Keratinocyte (primary cell): ENCODE results near the gene SLC25A13.

Experiments used
- CTCF ChIP-seq, 3 experiments: IDR thresholded peaks in 1 of 3; conservative IDR thresholded peaks in 1 of 3; optimal IDR thresholded peaks in 1 of 3; 2 replicates in 2 of 3; 3 replicates in 1 of 3; pipeline versions ENCODE3 to v1.5.1; 2011; ENCODE audit warnings: low read length in 3 of 3, mild to moderate bottlenecking in 3 of 3, moderate library complexity in 2 of 3, control low read depth in 1 of 3, inconsistent platforms in 1 of 3; ENCODE audit not compliant: insufficient read depth in 2 of 3; ENCODE audit errors: extremely low read depth in 1 of 3
- EZH2 ChIP-seq: IDR thresholded peaks from one replicate; pipeline ENCODE4 v1.6.1; 2012; ENCODE audit warnings: inconsistent platforms, mild to moderate bottlenecking, low read length, moderate library complexity

DNA sequence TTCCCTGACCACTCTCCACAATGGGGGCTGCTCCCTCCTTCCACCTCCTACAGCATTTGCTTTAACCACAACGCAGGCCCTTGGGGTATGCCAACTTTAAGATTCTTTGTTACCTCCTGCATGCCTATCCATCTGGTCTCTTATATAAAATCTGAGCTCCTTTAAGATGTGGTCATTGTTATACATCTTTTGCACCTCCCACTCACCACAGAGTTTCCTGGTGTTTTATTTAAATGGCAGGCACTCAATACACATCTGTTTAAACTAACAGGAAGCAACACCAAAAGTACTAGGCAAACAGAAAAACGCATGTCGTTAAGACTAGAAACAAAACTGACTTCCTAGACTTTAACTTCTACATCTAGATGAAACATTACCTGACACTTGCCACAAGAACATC is 36.3 kb downstream of the SLC25A13 start:
- TF ChIP-seq CTCF (optimal IDR thresholded peaks at IDR 0.05 in 1 of 3, IDR thresholded peaks at IDR 0.05 in 1 of 3, conservative IDR thresholded peaks at IDR 0.05 in 1 of 3; ENCODE audit: extremely low read depth in 1 of 3, insufficient read depth in 2 of 3, low read length in 3 of 3): no peak
- TF ChIP-seq EZH2: no peak
